GM23248 (cell line): Measurements from ENCODE around the gene PPP1R12A. TPM values are rescaled to one million over a fixed set of nuclear protein-coding genes. Genes with fewer than 3 reads are reported as not detected.

Source experiments
- DNase-seq: peaks from one replicate; pipeline ENCODE4 v3.0.0-alpha.2; 2015
- H2AFZ ChIP-seq: fragments of 200-600 bp; sonication (generic); 2 replicates; pipeline ENCODE4 v1.6.1; 2016; ENCODE audit warnings: antibody characterized with exemption
- H3F3A ChIP-seq: fragments of 200-600 bp; sonication (generic); 2 replicates; pipeline ENCODE4 v1.6.1; 2016; ENCODE audit warnings: mild to moderate bottlenecking, antibody characterized with exemption, mixed run types; ENCODE audit not compliant: insufficient read depth
- H3K27ac ChIP-seq: fragments of 200-600 bp; sonication (generic); 2 replicates; pipeline ENCODE4 v1.5.1; 2016; ENCODE audit warnings: mild to moderate bottlenecking
- H3K27me3 ChIP-seq: fragments of 200-600 bp; sonication (generic); replicated peaks from 2 replicates; pipeline ENCODE4 v1.6.1; 2016; ENCODE audit warnings: mild to moderate bottlenecking; ENCODE audit not compliant: insufficient read depth
- H3K36me3 ChIP-seq: fragments of 200-600 bp; sonication (generic); 2 replicates; pipeline ENCODE4 v1.6.1; 2016; ENCODE audit warnings: low read depth, mild to moderate bottlenecking
- H3K4me1 ChIP-seq: fragments of 200-600 bp; sonication (generic); 2 replicates; pipeline ENCODE4 v1.6.1; 2016; ENCODE audit warnings: mild to moderate bottlenecking; ENCODE audit not compliant: insufficient read depth
- H3K4me2 ChIP-seq: fragments of 200-600 bp; sonication (generic); one replicate; pipeline ENCODE4 v1.6.1; 2016; ENCODE audit warnings: mild to moderate bottlenecking; ENCODE audit not compliant: unreplicated experiment
- H3K4me3 ChIP-seq: fragments of 200-600 bp; sonication (generic); 2 replicates; pipeline ENCODE4 v1.5.1; 2016; ENCODE audit warnings: mild to moderate bottlenecking
- H3K79me2 ChIP-seq: fragments of 200-600 bp; sonication (generic); 2 replicates; pipeline ENCODE4 v1.6.1; 2016; ENCODE audit warnings: mild to moderate bottlenecking; ENCODE audit not compliant: insufficient read depth
- H3K9ac ChIP-seq: fragments of 200-600 bp; sonication (generic); 2 replicates; pipeline ENCODE4 v1.6.1; 2016; ENCODE audit warnings: mild to moderate bottlenecking
- H3K9me2 ChIP-seq: fragments of 200-600 bp; sonication (generic); 2 replicates; pipeline ENCODE4 v1.6.1; 2016; ENCODE audit warnings: mixed run types, mild to moderate bottlenecking, moderate library complexity; ENCODE audit not compliant: insufficient read depth
- H3K9me3 ChIP-seq: fragments of 200-600 bp; sonication (generic); one replicate; pipeline ENCODE4 v1.6.1; 2017; ENCODE audit warnings: low read depth
- H4K20me1 ChIP-seq: fragments of 200-600 bp; sonication (generic); 2 replicates; pipeline ENCODE4 v1.6.0; 2016; ENCODE audit not compliant: insufficient read depth
- EZH2 ChIP-seq: fragments of 200-600 bp; sonication (generic); IDR thresholded peaks from 2 replicates; pipeline ENCODE4 v1.6.1; 2018; ENCODE audit warnings: antibody characterized with exemption, mild to moderate bottlenecking; ENCODE audit not compliant: insufficient read depth, poor library complexity, severe bottlenecking
- EZH2phosphoT487 ChIP-seq: fragments of 200-600 bp; sonication (generic); IDR thresholded peaks from 2 replicates; pipeline ENCODE4 v1.6.1; 2018; ENCODE audit warnings: antibody characterized with exemption, moderate library complexity, mild to moderate bottlenecking, low read depth; ENCODE audit not compliant: insufficient read depth
- WGBS, 2 experiments: methylation state at CpG; one replicate each; pipeline ENCODE4 v1.1.6; 2015 to 2017; ENCODE audit warnings: low lambda C conversion rate in 2 of 2, low coverage in 1 of 2; ENCODE audit errors: missing lambda C conversion rate in 2 of 2; 5-methylcytosine and 5-hydroxymethylcytosine counted together
- in situ Hi-C: fragments of 300-500 bp; cut with MboI; formaldehyde crosslinking; loops from 2 replicates; pipeline ENCODE4 v1.15.0; 2020
- polyA plus RNA-seq: library from polyadenylated mRNA; unstranded; fragments of >200 nt; fragmentation: Nextera tagmentation; extraction: Ambion mirVana; gene quantifications from 2 replicates; pipeline ENCODE4 v1.2.1, GENCODE V29; 2016
- total RNA-seq: library from RNA; depleted of rRNA; stranded (reverse); fragments of >200 nt; shearing (Covaris generic); gene quantifications from 2 replicates; pipeline ENCODE4 v1.2.3, GENCODE V29; 2014

PPP1R12A gene
- total and polyA plus RNA-seq, 2 experiments from 2014 or later: 91.1 to 144 TPM

GRCh38 chr12:79921786-79922185 is 13.1 kb downstream of the PPP1R12A start:
- Histone ChIP-seq H3K9ac (no peak overlapping the region), H3K79me2 (peaks cover 100% of the 10 kb centered on the region), H3F3A (peaks cover 8% of the 10 kb centered on the region), H3K36me3 (no peaks in the 10 kb centered on the region), H3K4me1 (peaks cover 15% of the 10 kb centered on the region), H3K27ac (no peak overlapping the region), H3K27me3 (no peaks in the 10 kb centered on the region), H2AFZ (no peak overlapping the region), H3K4me2 (no peak overlapping the region), H3K9me2 (no peaks in the 10 kb centered on the region), H3K9me3 (no peaks in the 10 kb centered on the region), H3K4me3 (no peak overlapping the region), H4K20me1 (peaks cover 48% of the 10 kb centered on the region)
- in situ Hi-C loops: no loop called here
- WGBS, 2 experiments: 91 to 100% methylated on average over 1 of the region's 1 CpG
- TF ChIP-seq EZH2phosphoT487 (no peak), EZH2 (no peak)
- DNase-seq: no peak

GRCh38 chr12:79920421-79921238 is 14.3 kb downstream of the PPP1R12A start:
- DNase-seq: no peak
- Histone ChIP-seq H3K27me3 (no peaks in the 10 kb centered on the region), H3K36me3 (no peaks in the 10 kb centered on the region), H3K27ac (no peak overlapping the region), H3K4me1 (peaks cover 22% of the 10 kb centered on the region), H3K4me2 (no peak overlapping the region), H3K9me2 (no peaks in the 10 kb centered on the region), H3K79me2 (peaks cover 100% of the 10 kb centered on the region), H4K20me1 (peaks cover 49% of the 10 kb centered on the region), H3K9me3 (no peaks in the 10 kb centered on the region), H3K4me3 (no peak overlapping the region), H3F3A (peaks cover 6% of the 10 kb centered on the region), H2AFZ (no peak overlapping the region), H3K9ac (no peak overlapping the region)
- in situ Hi-C loops: no loop called here
- TF ChIP-seq EZH2 (no peak), EZH2phosphoT487 (no peak)
- WGBS, 2 experiments: 96 to 99% methylated on average over 5 of the region's 5 CpGs

GRCh38 chr12:79919762-79920161 is 15.1 kb downstream of the PPP1R12A start:
- 94 to 100% methylated on average over 1 of the region's 1 CpG for WGBS, 2 experiments

GRCh38 chr12:79916826-79917225 is 18.1 kb downstream of the PPP1R12A start:
- Histone ChIP-seq H3K9ac (no peak overlapping the region), H2AFZ (no peak overlapping the region), H3F3A (no peaks in the 10 kb centered on the region), H3K4me2 (no peak overlapping the region), H3K36me3 (no peaks in the 10 kb centered on the region), H3K9me3 (no peaks in the 10 kb centered on the region), H3K27ac (no peak overlapping the region), H4K20me1 (peaks cover 49% of the 10 kb centered on the region), H3K9me2 (no peaks in the 10 kb centered on the region), H3K4me3 (no peak overlapping the region), H3K27me3 (no peaks in the 10 kb centered on the region), H3K4me1 (peaks cover 28% of the 10 kb centered on the region), H3K79me2 (peaks cover 100% of the 10 kb centered on the region)
- WGBS, 2 experiments: 98 to 100% methylated on average over 2 of the region's 2 CpGs
- TF ChIP-seq EZH2phosphoT487: no peak
- no peak for TF ChIP-seq EZH2
- in situ Hi-C loops: no loop called here
- DNase-seq: no peak

More at GRCh38 chr12:79919762-79920161, 15.1 kb downstream of the PPP1R12A start:
- in situ Hi-C loops: no loop called here
- Histone ChIP-seq H3K4me1 (peaks cover 19% of the 10 kb centered on the region), H3F3A (no peaks in the 10 kb centered on the region), H3K4me2 (no peak overlapping the region), H2AFZ (no peak overlapping the region), H3K27ac (no peak overlapping the region), H3K36me3 (no peaks in the 10 kb centered on the region), H3K4me3 (no peak overlapping the region), H3K27me3 (no peaks in the 10 kb centered on the region), H3K9ac (no peak overlapping the region), H3K9me2 (no peaks in the 10 kb centered on the region), H4K20me1 (peaks cover 44% of the 10 kb centered on the region), H3K79me2 (peaks cover 100% of the 10 kb centered on the region), H3K9me3 (no peaks in the 10 kb centered on the region)
- TF ChIP-seq EZH2phosphoT487 (no peak), EZH2 (no peak)
- DNase-seq: no peak
